Prostate gland (tissue), 2 donors: ENCODE measurements around the gene ZNF518A.

Experiments used
- CTCF ChIP-seq, 4 experiments: fragments of 200-600 bp in 2 of 4; fragments of 450-650 bp in 2 of 4; sonication (generic) in 2 of 4; IDR thresholded peaks; 1 replicate in 3 of 4; 2 replicates in 1 of 4; pipeline ENCODE4 v1.5.1; 2016 to 2019; ENCODE audit warnings: antibody characterized with exemption in 4 of 4, mild to moderate bottlenecking in 2 of 4, moderate library complexity in 2 of 4
- POLR2A ChIP-seq: fragments of 450-650 bp; IDR thresholded peaks from one replicate; pipeline ENCODE4 v1.6.1; 2016; ENCODE audit warnings: antibody characterized with exemption, mild to moderate bottlenecking

DNA sequence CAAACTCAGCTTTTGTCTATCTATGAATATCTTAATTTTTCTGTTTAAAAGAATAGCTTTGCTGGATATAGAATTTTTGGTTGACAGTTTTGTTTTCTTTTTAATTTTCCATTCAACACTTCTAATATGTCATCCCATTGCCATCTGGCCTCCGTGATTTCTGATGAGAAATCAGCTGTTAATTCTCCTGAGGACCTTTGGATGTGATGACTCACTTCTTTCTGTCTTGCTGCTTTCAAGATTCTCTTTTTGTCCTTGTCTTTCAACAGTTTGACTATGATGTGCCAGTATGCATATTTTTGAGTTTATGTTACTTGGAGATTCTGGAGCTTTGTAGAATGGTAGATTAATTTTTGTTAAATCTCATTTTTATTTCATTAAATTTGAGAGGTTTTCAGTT, 38.4 kb downstream of the ZNF518A start:
- TF ChIP-seq CTCF (IDR thresholded peaks at IDR 0.05) = no peak
- no peak for TF ChIP-seq POLR2A
